Right ventricle myocardium superior (tissue), 1 donor: ENCODE data around the gene WWOX. TPM values are rescaled to one million over a fixed set of nuclear protein-coding genes. Genes with fewer than 3 reads are reported as not detected.
A peak's percentile ranks its signal among the peaks of the same experiment; 100 is the strongest.

Experiments
- ATAC-seq: fragments of 200-7000 bp; cut with Tn5 transposase; one replicate; pipeline ENCODE4 v1.9.1; 2020; ENCODE audit warnings: mild to moderate bottlenecking; ENCODE audit not compliant: poor library complexity
- DNase-seq: peaks from one replicate; pipeline ENCODE4 v3.0.0-alpha.2; 2020
- intact Hi-C: fragments of 100-400 bp; cut with DNase I; formaldehyde crosslinking; loops from one replicate; pipeline ENCODE4 v1.11.2; 2022
- total RNA-seq: library from RNA; stranded (reverse); fragmentation: NEBNext Ultra II Directional; extraction: Animal tissue kit (Norgen Biotek cat#: 25700); gene quantifications from one replicate; pipeline ENCODE4 v1.2.1, GENCODE V29; 2021
- donor health status: DM: no; HTN: yes; CAD: no; lungs with severe emphysema.

The WWOX gene
- total RNA-seq, 1 donor from 2014 or later, result 11.5 TPM

GRCh38 chr16:79136955-79137354 is 1037.5 kb downstream of the WWOX start:
- DNase-seq (no peak), ATAC-seq (no peak)
- intact Hi-C loops, result no loop called here

DNA sequence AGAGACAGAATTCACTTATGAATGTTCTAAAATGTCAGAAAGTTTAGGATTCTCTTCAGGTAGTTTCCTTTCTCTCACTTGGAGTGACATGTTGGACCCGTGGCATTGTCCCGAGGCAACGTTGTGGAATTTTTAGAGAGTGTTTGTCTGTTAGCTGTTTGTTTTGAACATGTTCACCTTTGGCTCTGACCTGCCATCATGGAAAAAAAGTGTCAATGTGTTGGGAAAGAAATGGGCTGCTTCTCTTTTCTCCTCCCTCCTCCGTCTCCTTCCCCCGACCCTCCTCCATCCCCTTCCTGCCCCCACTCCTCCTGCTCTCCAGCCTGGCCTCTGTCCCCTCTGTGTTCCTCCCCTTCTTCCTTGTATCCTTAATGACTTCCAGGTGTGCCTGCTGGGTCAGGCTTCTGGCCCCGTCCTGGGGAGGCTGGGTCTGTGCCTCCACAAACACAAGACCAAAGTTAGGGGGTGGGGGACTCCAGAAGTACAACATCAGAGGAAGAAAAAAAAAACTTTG is 1038.0 kb downstream of the WWOX start:
- DNase-seq (no peak), ATAC-seq (no peak)
- intact Hi-C loops, result no loop called here

DNA sequence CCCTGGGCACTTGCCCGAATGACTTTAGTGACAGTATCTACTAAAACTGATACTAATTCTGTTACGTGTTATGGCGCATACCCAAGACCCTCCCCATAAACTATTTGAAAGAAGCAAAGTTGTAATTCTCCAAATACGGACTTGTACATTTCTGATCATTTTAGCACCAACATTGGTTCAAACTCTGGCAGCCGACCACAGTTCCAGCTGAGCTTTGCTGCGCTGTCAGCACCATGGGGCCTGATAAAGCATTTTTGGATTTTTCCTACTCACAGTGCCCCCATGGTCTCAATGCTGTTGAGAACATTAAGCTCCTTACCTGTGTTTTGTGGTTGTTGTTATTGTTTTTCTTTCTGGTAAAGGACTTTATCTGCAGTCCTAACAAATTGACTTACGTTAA is 1040.3 kb downstream of the WWOX start:
- no peak for DNase-seq

DNA sequence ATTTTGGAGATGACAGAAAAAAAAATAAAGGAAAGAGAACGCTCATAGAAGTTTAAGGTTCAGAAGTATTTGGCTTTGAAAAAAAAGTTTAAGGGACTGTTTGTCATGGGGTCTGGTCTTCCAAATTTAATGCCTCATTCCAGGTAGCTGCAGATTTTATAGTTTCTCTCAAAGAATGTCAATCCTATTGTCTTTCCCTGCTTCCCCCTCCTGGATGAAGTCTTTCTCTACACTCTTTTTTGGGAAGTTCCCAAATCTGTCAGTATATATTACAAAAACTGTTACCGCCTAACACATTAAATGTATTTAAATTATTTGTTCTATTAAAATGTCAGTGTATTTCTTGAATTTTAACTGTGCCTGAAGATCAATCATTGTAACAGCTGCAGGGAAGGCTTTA is 1043.6 kb downstream of the WWOX start:
- ATAC-seq, result no peak
- intact Hi-C loops, result no loop called here
- DNase-seq, result no peak

More for the DNA sequence above, 1040.3 kb downstream of the WWOX start:
- ATAC-seq, result no peak
- intact Hi-C loops, result no loop called here

GRCh38 chr16:79150151-79150550 is 1050.7 kb downstream of the WWOX start:
- DNase-seq (no peak), ATAC-seq (no peak)
- intact Hi-C loops, result no loop called here

- peak; percentile 29 for ATAC-seq
- DNase-seq, result no peak
- intact Hi-C loops, result no loop called here
Measured at GRCh38 chr16:79150632-79151310, 1051.3 kb downstream of the WWOX start.

DNA sequence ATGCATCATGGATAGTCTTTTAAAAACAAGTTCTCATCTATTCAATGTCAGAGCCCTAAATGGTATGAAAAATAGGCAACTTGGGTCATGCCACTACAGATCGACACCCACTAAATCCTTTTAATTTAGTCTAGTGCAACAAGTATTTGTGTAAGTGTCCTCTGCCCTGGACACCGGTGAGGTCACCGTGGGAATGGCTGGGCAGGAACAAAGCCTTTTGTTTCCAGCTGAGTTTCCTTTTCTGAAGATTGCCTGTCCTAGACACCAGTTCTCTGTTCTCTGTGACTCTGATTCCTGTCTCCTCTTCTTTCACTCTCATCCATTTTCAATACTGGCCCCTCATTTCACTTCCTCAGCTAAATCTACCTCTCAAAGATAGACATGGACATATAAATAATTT is 1054.6 kb downstream of the WWOX start:
- ATAC-seq (no peak), DNase-seq (no peak)
- intact Hi-C loops, result no loop called here

GRCh38 chr16:79155471-79155870 is 1056.0 kb downstream of the WWOX start:
- intact Hi-C loops, result no loop called here
- no peak for DNase-seq

GRCh38 chr16:79155904-79156303 is 1056.5 kb downstream of the WWOX start:
- intact Hi-C loops, result no loop called here
- no peak for DNase-seq
- ATAC-seq, result no peak

More at GRCh38 chr16:79155471-79155870, 1056.0 kb downstream of the WWOX start:
- ATAC-seq, result no peak

DNA sequence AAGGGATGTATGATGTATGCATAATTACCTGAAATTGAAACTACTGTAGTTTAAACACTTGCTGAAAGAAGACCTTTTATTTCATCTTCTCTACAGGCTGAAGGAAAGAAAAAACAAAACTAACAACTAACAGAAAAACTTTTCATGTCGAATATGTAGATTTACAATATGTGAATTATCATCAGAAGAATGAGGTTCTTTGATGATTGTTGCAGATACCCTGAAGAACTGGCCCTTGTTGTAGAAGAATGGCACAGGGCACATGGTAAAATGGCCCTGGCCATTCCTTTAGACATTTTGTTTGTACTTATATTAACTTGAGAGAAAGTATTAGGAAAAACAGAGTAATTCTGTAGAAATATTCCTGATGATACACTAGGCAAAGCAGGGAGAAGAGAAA is 1057.3 kb downstream of the WWOX start:
- no peak for DNase-seq
- intact Hi-C loops, result no loop called here
- ATAC-seq, result no peak

GRCh38 chr16:79158337-79158736 is 1058.9 kb downstream of the WWOX start:
- ATAC-seq (no peak), DNase-seq (no peak)
- intact Hi-C loops, result no loop called here

DNA sequence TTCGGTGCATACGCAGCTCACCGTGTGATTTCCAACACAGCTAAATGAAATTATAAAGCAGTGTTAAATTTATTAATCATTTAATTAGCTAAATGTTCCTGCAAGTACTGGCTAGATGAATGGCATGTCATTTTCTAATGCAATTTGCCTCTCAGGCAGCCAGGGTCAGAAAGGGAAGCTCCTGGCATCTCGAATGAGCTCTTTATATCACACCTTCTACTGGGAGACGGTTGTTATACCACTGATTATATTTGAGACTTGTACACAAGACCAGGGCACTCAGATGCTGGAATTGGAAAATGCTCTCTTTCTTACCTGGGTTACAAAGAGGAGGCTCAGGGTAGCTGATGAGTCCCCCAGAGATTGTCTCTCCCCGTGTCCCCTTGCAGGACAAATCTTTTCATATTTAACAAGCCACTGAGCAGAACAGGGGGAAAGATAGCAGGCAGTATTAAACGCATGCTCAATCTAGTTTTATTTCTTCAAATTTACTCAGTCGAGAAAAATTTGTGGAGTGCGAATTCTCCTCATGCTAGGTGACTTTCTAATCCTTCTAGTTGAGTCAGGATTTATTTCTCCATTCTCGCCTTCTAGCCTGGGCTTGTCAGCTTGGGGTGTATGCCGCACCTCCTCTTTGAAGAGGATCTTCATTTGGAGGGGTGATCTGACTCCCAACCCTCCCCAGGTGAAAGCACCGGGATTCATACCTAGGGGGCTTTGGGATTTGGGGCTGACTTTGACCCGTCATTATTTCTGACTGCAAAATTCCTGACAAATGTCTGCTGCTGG is 1060.0 kb downstream of the WWOX start:
- intact Hi-C loops, result no loop called here
- ATAC-seq, result no peak
- no peak for DNase-seq

- ATAC-seq (no peak), DNase-seq (no peak)
- intact Hi-C loops, result no loop called here
Measured at GRCh38 chr16:79162977-79163376, 1063.5 kb downstream of the WWOX start.

- DNase-seq (peak; percentile 51), ATAC-seq (peak; percentile 39)
- intact Hi-C loops, result no loop called here
Measured at GRCh38 chr16:79163691-79164387, 1064.4 kb downstream of the WWOX start.

DNA sequence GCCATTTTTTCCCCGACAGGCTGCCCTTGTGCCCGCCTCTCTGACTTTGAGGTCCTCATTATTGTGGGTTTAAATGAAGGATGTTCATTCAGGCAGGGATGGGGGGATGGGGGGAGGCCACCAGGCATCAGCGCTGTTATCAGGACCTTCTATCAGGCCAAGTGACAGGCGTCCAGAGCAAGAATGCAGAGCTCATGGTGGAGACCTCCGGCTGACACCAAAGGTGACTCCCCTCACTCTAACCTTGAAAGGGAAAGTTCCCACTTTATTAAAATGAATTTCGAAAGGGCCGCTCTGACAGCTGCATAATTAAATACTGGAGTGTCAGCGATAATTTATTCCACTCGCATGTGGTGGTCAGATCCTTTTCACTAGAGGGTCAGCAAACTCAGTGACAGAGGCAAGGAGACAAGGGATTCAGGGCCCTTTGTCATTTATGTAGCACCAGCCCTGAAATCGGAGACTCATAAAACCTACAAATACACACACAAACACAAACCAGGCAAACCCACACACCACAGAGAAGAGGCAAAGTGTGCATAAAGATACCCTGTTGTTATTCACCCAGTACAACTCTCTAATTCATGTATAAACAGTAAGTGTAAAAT is 1065.0 kb downstream of the WWOX start:
- ATAC-seq, result no peak
- intact Hi-C loops, result no loop called here
- DNase-seq, result no peak

- intact Hi-C loops, result no loop called here
- DNase-seq (no peak), ATAC-seq (no peak)
Measured at GRCh38 chr16:79165079-79165478, 1065.6 kb downstream of the WWOX start.

- ATAC-seq, result no peak
- intact Hi-C loops, result no loop called here
- DNase-seq, result no peak
Measured at GRCh38 chr16:79165506-79165905, 1066.1 kb downstream of the WWOX start.

DNA sequence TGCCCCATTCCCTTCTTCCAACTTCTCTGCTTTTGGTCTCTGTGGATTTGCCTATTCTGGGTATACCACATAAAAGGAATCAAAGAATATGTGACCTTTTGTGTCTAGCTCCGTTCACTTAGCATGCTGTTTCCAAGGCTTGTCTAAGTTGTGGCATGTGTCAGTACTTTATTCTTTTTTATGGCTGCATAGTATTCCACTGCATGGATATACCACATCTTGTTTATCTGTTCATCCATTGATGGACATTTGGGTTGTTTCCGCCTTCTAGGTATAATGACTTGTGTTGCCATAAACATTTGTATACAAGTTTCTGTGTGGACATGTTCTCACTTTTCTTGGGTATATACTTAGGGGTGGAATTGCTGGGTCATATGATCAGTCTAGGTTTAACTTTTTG is 1068.4 kb downstream of the WWOX start:
- DNase-seq (no peak), ATAC-seq (no peak)
- intact Hi-C loops, result no loop called here

DNA sequence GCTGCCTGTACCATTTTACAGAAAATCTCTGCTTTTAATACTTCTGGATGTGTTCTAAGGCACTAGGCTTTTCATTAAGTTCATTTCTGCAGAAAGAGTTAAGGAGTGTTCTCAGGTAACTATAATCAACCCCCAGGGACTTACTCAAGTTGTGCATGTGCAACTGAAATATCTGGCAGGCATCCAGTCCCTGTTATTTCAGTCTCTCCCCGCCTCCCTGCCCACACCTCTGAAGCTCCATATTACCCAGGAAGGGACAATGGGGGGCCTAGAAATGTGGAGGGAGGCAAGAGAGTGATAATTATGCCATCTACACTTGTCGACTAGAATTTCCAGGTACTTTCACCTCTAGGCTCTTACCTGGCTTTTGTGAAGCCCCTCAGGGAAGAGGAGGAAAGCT is 1068.9 kb downstream of the WWOX start:
- intact Hi-C loops, result no loop called here
- no peak for DNase-seq
- ATAC-seq, result no peak
